ENCODE measurements around the gene CD38. TPM values are rescaled to one million over a fixed set of nuclear protein-coding genes. Genes with fewer than 3 reads are reported as not detected.

Gene CD38
- total and polyA plus RNA-seq, 7 donors = 1.5 to 6.8 (median 3.7) TPM

DNA sequence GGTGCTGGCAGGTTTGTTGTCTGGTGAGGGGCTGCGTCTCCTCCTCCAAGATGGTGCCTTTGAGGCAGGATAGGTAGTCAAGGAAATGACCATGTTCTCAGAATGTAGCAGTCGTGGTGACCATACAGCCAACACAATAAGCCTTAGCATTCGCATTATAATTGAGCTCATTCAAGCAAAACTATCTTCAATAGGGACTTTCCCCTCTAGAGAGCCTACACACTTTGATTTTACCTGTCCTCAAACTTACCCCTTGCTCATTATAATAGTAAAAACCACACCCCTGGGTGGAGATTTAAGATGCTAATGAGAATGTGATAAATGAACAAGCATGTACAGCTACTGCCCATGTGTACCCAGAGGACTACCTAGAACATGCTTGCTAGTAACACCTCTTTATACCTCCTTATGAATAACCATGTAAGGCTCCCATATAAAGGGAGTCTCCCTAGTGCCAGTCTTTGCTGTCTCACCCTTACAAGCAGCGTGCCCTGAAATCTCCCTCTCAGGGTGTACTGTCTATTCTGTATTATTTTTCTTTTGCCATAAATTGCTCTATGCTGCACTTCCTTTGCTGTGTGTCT lies 112.2 kb downstream of the CD38 start:
- Histone ChIP-seq H3K27ac (no peak overlapping the region), H3K9me3 (no peaks in the 10 kb centered on the region), H3K4me3 (no peak overlapping the region), H3K27me3 (ENCODE audit: insufficient read depth in 3 of 3, low read length in 2 of 3) (peaks cover 0 to 2% (median 0%) of the 10 kb centered on the region in 3 donors), H3K36me3 (ENCODE audit: insufficient read depth in 1 of 2, low read depth in 1 of 2) (no peaks in the 10 kb centered on the region), H3K4me1 (no peaks in the 10 kb centered on the region)
- DNase-seq (no peak), ATAC-seq (no peak)
- 90 to 97% (median 93%) methylated on average over 4 of the region's 4 CpGs for WGBS, 3 donors
- intact Hi-C loops (cut with DNase I) = no loop called here
- TF ChIP-seq, protein P1, sequence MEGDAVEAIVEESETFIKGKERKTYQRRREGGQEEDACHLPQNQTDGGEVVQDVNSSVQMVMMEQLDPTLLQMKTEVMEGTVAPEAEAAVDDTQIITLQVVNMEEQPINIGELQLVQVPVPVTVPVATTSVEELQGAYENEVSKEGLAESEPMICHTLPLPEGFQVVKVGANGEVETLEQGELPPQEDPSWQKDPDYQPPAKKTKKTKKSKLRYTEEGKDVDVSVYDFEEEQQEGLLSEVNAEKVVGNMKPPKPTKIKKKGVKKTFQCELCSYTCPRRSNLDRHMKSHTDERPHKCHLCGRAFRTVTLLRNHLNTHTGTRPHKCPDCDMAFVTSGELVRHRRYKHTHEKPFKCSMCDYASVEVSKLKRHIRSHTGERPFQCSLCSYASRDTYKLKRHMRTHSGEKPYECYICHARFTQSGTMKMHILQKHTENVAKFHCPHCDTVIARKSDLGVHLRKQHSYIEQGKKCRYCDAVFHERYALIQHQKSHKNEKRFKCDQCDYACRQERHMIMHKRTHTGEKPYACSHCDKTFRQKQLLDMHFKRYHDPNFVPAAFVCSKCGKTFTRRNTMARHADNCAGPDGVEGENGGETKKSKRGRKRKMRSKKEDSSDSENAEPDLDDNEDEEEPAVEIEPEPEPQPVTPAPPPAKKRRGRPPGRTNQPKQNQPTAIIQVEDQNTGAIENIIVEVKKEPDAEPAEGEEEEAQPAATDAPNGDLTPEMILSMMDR (IDR thresholded peaks at IDR 0.05) = no peak

DNA sequence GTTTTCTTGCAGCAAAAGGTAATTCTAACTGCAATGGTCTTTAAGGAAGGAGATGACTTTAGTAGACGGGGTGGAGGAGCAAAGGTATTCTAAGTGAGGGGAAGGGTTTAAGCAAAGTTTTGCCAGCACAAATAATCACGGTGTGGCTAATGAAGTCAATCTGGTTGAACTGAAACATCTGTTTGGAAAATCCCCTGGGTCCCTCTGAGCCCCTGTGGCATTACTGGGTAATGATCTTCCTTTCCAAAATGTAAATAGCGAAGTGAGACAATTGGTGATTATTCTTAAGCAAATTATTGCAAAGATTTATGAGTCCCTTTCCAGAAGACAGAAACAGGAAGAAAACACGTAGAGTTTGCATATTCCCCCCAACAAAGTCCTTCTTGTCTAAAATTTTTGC lies 113.2 kb downstream of the CD38 start:
- Histone ChIP-seq H3K4me3 (no peak overlapping the region), H3K27me3 (ENCODE audit: insufficient read depth in 3 of 3, low read length in 2 of 3) (peaks cover 0 to 2% (median 0%) of the 10 kb centered on the region in 3 donors), H3K4me1 (no peaks in the 10 kb centered on the region), H3K36me3 (ENCODE audit: insufficient read depth in 1 of 2, low read depth in 1 of 2) (no peaks in the 10 kb centered on the region), H3K27ac (no peak overlapping the region), H3K9me3 (no peaks in the 10 kb centered on the region)
- TF ChIP-seq, protein P1 (IDR thresholded peaks at IDR 0.05) = no peak
- ATAC-seq (no peak), DNase-seq (no peak)
- 23 to 37% (median 32%) methylated on average over 4 of the region's 4 CpGs for WGBS, 3 donors
- intact Hi-C loops (cut with DNase I) = no loop called here

DNA sequence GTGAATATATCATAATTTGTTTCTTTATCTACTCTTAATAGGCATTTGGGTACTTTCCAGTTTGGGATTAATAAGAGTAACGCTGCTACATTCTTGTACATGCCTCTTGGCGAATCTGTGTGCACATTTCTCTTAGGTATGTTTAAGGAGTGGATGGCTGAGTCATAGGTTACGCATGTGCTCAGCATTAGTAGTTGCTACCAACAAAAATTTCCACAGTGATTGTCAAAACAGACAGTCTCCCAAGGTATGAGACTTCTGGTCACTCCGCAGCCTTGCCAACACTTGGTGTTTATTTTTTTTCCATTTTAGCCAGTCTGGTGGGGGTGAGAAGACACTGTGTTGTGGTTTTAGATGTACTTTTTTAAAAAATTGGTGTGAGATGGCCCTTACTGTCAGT lies 115.8 kb downstream of the CD38 start:
- intact Hi-C loops (cut with DNase I) = no loop called here
- Histone ChIP-seq H3K9me3 (no peaks in the 10 kb centered on the region), H3K4me3 (no peak overlapping the region), H3K27me3 (ENCODE audit: insufficient read depth in 3 of 3, low read length in 2 of 3) (peaks cover 0 to 2% (median 0%) of the 10 kb centered on the region in 3 donors), H3K27ac (no peak overlapping the region), H3K36me3 (ENCODE audit: insufficient read depth in 1 of 2, low read depth in 1 of 2) (no peaks in the 10 kb centered on the region), H3K4me1 (no peaks in the 10 kb centered on the region)
- DNase-seq (no peak), ATAC-seq (no peak)
- TF ChIP-seq, protein P1 (IDR thresholded peaks at IDR 0.05) = no peak
- 62 to 71% (median 63%) methylated on average over 4 of the region's 4 CpGs for WGBS, 3 donors

DNA sequence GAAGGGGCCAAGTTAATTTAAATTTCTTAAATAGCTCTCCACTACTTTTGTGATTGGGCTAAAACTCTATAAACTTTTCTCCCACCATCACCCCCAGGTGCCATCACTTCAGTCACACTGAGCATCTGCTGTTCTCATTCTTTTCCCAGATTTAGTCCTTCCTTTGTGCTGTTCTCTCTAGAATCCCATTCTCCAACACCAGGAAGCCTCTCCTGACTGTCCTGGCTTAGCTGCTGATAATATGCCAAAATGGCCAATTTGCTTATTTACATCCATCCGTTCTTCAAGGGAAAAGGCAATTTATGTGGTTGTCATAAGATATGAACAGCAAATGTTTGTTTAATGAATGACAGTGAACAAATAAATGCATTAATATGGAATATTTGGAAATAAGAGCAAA lies 116.3 kb downstream of the CD38 start:
- H3K27ac ChIP-seq = no peak overlapping the region
- WGBS, 3 donors = 69 to 73% (median 72%) methylated on average over 1 of the region's 1 CpG

More for the DNA sequence above, 116.3 kb downstream of the CD38 start:
- TF ChIP-seq, protein P1 (IDR thresholded peaks at IDR 0.05) = no peak
- no peak for DNase-seq
- no peaks in the 10 kb centered on the region for H3K4me1 ChIP-seq
- peaks cover 0 to 2% (median 0%) of the 10 kb centered on the region in 3 donors for H3K27me3 ChIP-seq (ENCODE audit: insufficient read depth in 3 of 3, low read length in 2 of 3)
- no peak for ATAC-seq
- intact Hi-C loops (cut with DNase I) = no loop called here
- H3K4me3 ChIP-seq = no peak overlapping the region
- no peaks in the 10 kb centered on the region for H3K36me3 ChIP-seq (ENCODE audit: insufficient read depth in 1 of 2, low read depth in 1 of 2)
- H3K9me3 ChIP-seq = no peaks in the 10 kb centered on the region
